ENCODE measurements around the gene NADSYN1.
"Not testable (repeated sequence)": the region's sequence is repeated elsewhere in the genome, so short reads cannot be mapped to it uniquely, and the experiment has no call there.

The NADSYN1 gene

DNA sequence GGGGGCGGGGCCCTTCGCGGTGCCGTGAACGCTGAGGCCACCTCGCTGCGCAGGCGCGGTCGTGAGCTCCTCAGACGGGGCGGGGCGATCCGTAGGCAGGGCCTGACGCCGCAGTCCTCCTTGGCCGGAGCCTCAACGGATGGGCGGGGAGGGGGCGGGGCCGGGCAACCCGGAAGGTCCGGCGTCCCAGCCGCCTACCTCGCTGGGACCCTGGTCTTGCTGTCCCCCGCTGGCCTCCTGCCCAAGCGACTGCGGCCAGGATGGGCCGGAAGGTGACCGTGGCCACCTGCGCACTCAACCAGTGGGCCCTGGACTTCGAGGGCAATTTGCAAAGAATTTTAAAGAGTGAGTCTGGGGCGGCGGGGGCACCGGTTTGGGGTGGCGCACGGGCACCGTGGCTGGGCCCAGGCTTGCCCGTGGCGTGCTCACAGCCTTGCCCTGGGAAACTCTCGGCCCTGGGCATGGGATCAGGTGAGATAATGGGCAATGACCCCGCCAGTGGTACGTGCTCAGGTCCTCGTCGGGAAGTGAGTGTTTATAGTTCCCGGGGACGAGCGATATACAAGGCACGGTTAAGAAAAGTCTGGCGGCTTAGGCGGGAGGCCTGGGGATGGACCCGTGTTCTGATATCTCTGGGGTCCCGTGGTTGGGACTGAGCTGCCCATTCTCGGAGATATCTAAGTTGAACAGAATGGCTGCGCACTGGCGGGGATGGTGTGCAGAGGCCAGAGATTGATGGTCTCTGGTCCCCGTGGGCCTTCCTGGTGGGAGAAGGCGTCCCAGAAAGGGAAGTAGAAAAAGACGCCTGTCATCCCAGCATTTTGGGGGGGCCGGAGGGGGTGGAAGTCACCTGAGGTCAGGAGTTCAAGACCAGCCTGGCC, at the start of gene NADSYN1:
Gene NADSYN1 (plus strand): TSS at position 167 of the 881 bp plus-strand sequence. CDS start 94 bp downstream, at position 261.
- peak; percentile 93 for DNase-seq

- DNase-seq = no peak
Measured at GRCh38 chr11:71404209-71404608, 48.8 kb upstream of the NADSYN1 start.

DNA sequence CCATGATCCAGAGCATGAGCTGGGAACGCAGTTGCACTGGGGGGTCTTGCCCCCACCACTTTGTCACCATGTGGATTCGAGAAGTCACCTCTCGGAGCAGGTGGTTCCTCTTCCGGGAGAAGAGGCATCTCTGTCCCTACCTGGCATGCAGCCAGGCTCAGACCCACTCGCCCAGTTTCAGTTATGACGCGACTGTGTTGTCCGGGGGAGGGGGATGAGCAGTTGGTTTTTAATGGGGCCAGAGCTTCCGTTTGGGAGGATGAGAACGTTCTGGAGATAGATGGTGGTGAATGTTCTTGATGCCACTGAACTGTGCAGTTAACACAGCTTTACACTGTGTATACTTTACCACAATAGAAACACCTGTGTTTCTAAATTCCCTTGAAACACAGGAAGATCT, 46.3 kb upstream of the NADSYN1 start:
- DNase-seq = no peak

DNA sequence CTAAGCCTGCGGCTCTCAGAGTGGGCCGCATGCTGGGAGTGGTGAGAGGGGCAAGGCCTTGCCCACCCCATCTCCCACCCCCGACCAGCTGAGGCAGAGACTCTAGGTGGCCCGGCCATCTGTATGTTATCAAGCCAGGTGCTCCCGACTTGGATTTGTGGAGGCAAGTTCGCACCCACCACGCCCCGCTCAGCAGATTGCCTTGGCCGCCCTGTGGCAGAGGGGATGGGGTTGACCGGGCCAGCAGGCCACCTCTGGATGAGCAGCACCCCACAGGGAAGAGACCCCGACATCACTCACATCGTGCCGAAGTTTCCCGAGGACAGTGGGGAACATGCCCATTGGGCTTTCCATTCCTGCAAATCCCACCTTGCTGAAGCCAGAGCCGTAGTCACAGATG, 45.6 kb upstream of the NADSYN1 start:
- DNase-seq = no peak

DNA sequence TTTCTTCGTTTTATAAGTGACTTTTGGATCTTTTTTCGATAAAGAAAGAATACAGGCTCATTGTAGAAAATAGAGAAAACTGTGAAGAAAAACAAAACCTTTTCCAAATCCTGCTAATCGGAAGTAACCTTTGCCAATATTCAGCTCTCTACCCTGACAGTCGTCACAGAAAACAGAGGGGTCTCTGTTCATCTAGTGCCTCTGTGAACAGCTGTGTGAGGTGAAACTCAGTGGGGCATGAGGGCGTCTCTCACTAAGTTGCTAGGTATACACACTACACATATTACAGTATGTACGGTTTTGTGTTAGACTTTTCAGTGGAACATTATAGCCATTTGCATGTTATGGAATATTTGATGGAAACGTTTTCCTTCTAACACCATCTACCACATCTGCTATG, 44.2 kb upstream of the NADSYN1 start:
- no peak for DNase-seq

DNA sequence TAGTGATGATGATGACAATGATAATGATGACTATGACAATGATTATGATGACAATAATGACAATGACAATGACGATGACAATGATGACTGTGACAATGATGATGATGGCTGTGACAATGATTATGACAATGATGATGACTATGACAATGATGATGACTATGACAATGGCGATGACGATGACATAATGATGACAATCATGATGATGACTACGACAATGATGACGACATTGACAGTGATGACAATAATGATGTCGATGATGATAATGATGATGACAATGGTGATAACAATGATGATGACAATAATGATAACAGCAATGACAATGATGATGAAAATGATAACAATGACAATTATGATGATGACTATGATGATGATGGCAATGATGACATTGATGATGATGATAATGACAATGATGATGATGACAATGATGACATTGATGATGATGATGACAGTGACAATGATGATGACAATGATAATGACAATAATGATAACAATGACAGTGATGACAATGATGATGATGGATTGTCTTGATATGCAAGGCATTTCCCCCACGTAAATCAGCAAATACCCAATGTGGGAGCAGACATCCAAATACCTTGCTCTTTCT, 42.5 kb upstream of the NADSYN1 start:
- DNase-seq = no peak

DNA sequence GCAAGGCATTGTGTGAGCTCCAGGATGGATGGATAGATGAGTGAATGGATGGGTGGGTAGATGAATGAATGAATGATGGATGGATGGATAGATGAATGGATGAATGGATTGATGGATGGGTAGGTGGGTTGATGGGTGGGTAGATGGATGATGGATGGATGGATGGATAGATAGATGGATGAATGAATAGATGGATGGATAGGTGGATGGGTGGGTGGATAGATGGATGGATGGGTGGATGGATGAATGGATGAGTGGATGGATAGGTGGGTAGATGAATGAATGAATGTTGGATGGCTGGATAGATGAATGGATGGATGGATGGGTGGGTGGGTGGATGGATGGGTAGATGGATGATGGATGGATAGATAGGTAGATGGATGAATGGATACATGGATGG, 38.4 kb upstream of the NADSYN1 start:
- no peak for DNase-seq

DNA sequence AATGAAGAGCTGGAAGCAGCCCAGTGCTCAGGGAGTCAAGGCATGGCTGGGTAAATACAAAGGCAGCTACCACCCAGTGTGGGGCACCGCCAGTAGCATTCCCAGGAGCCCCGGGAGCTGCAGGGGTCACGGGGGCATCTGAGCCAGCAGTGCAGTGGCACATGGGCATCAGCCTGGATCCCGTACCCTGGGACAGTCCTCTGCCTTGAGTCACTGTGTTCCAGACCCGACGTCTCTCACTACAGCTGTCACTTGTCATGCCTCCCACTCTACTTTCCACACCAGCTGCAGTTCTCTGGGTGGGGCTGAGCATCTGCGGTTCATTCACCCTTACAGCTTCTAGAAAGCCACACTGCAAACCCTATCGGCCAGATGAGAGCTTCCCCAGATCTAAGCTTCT, 34.4 kb upstream of the NADSYN1 start:
- no peak for DNase-seq

DNA sequence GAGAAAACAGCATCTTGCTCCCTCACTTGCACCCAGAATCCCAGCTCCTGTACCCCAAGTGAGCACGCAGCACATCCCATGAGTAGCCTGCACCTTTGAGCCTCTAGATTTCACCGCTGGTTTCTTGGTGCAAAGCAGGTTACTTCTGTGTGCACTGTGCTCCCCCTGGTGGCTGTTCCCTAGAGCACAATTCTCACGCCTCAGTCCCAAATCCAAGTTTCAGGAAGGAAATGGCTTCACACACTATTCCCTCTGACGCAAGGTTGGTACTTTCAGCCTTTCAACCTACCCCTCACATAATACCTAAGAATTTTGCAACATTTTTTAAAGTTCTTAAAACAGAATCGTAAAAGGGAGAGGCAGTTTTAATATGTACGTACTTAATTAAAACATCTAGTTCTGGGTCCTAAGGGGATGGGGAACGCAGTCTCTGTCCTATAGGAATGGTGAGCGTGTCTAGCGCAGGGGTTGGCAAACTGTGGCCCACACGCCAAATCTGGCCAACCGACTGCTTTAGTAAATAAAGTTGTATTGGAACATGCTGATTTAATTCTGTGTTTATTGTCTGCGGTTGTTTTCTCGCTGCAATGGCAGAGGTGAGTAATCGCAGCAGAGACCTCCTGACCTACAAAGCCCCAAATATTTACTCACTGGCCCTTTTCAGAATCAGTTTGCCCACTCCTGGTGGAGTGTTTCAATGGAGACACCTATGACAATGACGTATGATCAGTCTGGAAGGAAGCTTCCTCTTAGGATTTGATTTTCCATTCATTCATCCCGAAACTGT, 32.4 kb upstream of the NADSYN1 start:
- peak; percentile 15 for DNase-seq

GRCh38 chr11:71421392-71421950, 31.5 kb upstream of the NADSYN1 start:
- DNase-seq = no peak

DNA sequence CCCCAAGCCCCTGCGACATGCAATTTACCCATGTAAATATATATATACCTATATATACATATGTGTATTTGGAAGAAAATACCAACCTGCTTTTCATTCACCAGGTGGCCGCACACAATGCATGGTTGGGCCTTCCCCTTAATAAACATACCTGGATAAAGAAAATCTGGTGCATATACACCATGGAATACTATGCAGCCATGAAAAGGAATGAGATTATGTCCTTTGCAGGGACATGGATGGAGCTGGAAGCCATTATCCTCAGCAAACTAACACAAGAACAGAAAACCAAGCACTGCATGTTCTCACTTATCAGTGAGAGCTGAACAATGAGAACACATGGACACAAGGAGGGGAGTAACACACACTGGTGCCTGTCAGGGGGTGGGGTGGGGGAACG, 30.7 kb upstream of the NADSYN1 start:
- not testable (repeated sequence) for DNase-seq

GRCh38 chr11:71423181-71423790, 29.7 kb upstream of the NADSYN1 start:
- DNase-seq = no peak

GRCh38 chr11:71425409-71425808, 27.6 kb upstream of the NADSYN1 start:
- DNase-seq = no peak

- DNase-seq = no peak
Measured at GRCh38 chr11:71425860-71426259, 27.1 kb upstream of the NADSYN1 start.

DNA sequence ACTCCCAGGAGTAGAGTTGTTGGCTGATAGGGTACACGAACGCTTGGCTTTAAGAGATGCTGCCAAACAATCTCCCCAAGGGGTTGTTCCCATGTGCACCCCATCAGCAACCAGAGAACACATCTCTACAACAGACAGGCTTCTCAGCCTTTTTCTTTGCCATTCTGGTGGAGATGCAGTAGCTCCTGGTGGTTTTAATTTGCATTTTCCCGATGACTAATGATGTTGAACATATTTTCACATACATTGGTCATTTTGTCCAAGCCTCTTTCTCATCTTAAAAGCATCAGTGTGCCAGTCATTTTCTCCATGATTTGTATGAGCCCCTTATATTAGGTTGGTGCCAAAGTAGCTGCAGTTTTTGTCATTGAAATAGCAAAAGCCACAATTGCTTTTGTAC, 26.6 kb upstream of the NADSYN1 start:
- no peak for DNase-seq

DNA sequence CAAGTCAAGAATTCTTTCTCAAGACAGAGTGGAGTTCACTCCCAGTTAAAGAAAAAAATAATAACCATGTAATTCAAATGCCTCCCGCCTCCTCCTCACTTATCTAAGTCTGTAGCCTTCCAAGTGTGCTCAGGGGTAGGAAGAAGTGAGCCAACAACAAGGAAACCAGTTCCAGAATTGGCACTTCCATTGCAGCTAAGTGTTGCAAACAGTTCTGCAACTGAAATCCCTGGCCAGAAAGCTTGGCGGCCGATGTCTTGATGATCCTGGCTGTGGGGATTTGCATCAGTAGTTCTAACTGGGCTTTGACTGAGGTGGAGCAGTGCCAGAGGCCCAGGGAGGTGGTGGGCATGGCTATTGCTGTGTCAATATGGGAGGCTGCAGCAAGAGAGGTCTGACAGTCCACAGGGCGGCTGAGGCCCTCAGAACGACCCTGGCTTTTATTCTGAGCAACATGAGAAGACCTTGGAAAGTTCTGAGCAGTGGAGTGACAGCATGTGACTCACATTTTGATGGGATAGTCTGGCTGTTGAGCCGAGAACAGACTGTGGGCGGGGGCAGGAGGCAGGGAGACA, 24.1 kb upstream of the NADSYN1 start:
- DNase-seq = no peak

GRCh38 chr11:71429701-71430100, 23.3 kb upstream of the NADSYN1 start:
- no peak for DNase-seq

DNA sequence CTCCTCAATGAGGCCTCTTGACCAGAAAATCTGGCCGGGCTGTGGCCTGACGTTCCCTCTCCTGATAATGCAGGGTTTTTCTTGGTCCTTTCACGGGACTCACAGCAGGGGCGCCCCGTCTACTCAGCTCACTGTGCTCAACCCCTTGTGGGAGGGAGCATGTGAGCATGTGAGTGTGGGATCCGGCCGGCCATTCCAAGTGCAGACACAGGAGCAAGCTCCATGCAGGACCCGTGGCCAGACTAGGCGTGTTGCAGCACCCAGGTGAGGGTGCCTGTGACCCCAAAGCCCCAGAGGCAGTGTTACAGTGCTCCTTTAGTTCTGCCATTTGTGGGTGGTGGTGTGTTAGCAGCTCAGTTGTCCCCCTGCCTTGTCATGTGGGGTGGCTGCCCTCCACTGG, 22.8 kb upstream of the NADSYN1 start:
- no peak for DNase-seq

DNA sequence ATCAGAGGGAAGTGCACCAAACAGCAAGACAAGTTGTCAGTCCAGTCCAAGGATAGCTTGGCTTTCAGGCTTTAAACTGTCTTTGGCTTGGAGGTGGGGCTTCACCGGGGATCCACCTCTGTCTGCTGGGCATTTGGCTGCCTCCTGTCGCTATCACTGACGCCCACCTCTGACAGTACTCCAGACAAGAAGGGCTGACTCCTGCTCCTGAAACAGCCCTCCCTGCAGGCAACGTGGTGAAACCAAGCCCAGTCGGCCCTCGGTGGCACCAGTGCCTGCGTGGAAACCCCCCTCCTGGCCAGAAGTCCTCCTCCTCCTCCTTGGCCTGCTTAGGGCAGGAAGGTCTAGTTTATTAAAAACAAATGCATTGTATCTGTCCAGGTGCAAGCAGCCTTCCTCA, 21.7 kb upstream of the NADSYN1 start:
- no peak for DNase-seq

GRCh38 chr11:71432761-71433647, 20.0 kb upstream of the NADSYN1 start:
- DNase-seq = no peak

GRCh38 chr11:71433648-71434450, 19.2 kb upstream of the NADSYN1 start:
- no peak for DNase-seq

Measured in DMS79 treated with DMSO at 0.1 percent for 48 hours (cell line).